ENCODE measurements around the gene EIF4G2.
"Not testable (repeated sequence)": the region's sequence is repeated elsewhere in the genome, so short reads cannot be mapped to it uniquely, and the experiment has no call there.

The EIF4G2 gene

DNA sequence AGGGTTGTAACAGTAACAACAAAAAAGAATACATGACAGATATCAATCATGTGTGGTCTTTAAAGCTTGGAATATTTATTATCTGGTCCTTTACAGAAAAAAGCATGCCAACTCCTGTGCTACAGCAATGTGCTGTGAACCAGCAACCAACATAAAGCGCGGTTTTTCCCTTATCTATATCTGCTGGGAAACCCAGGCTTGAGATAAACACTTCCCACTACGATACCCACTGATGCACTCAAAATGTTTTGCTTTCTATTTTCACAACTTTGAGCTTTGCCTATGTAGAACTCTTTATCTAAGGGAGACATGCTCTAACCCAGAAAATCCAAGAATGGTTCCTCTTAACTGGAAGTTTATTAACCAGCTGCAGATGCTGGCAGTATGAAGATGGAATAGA, 30.2 kb upstream of the EIF4G2 start:
- DNase-seq (ENCODE audit: extremely low spot score): no peak
- CTCF ChIA-PET: interaction anchor here (1.0 to 1.5 kb wide), 2 partner anchors 10 to 29 kb away, joined by 3 to 4 read pairs; no protein-coding TSS in a partner anchor
- TF ChIP-seq, protein P1, sequence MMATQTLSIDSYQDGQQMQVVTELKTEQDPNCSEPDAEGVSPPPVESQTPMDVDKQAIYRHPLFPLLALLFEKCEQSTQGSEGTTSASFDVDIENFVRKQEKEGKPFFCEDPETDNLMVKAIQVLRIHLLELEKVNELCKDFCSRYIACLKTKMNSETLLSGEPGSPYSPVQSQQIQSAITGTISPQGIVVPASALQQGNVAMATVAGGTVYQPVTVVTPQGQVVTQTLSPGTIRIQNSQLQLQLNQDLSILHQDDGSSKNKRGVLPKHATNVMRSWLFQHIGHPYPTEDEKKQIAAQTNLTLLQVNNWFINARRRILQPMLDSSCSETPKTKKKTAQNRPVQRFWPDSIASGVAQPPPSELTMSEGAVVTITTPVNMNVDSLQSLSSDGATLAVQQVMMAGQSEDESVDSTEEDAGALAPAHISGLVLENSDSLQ (IDR thresholded peaks at IDR 0.05): no peak
- TF ChIP-seq LEF1 (IDR thresholded peaks at IDR 0.05; ENCODE audit: borderline replicate concordance): no peak
- no peak for TF ChIP-seq L3MBTL2 (conservative IDR thresholded peaks at IDR 0.05)
- TF ChIP-seq ZNF384 (IDR thresholded peaks at IDR 0.05): no peak
- TF ChIP-seq ARNT (IDR thresholded peaks at IDR 0.05): no peak
- no peak for TF ChIP-seq TARDBP (IDR thresholded peaks at IDR 0.05)
- no peak for TF ChIP-seq FOXK2 (IDR thresholded peaks at IDR 0.05)
- TF ChIP-seq ELF4 (IDR thresholded peaks at IDR 0.05): no peak
- no peak for TF ChIP-seq SP1 (IDR thresholded peaks at IDR 0.05)
- no peak for TF ChIP-seq HDGF (IDR thresholded peaks at IDR 0.05; ENCODE audit: borderline replicate concordance)
- no peak for TF ChIP-seq CTBP1 (IDR thresholded peaks at IDR 0.05; ENCODE audit: borderline replicate concordance)
- TF ChIP-seq SUZ12 (IDR thresholded peaks at IDR 0.05): no peak
- POLR2A ChIA-PET: interaction anchor here (1.6 to 3.8 kb wide), 2 partner anchors 19 to 30 kb away, joined by 8 to 24 read pairs; partner anchors contain the start of genes EIF4G2 and ZBED5

DNA sequence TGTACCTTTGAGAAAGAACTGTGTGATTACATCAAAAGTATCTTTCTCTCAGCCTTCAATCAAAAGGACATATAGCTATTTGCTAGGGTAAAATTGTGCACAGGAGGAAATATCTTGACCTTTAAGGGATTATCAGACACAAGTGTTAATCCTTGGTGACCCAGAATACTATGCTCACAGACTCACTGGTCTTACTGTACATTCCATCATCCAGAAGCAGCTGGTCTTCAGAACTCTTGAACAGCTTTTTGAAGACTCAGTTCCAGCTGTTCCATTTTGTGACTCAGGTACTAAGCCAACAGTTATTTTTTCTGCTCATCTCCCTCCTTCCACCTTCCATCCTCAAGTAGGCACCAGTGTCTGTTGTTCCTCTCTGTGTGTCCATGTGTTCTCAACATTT, 29.4 kb upstream of the EIF4G2 start:
- no peak for DNase-seq (ENCODE audit: extremely low spot score)
- ChIA-PET POLR2A (interaction anchor here (3.8 kb wide), 1 partner anchor 29 kb away, joined by 24 read pairs; the partner anchor contains the start of gene EIF4G2), CTCF (interaction anchor here (1.5 kb wide), 1 partner anchor 11 kb away, joined by 4 read pairs; no protein-coding TSS in a partner anchor)
- TF ChIP-seq SP1 (IDR thresholded peaks at IDR 0.05) (no peak), FOXA1 (IDR thresholded peaks at IDR 0.05) (no peak), L3MBTL2 (conservative IDR thresholded peaks at IDR 0.05) (no peak), SUZ12 (IDR thresholded peaks at IDR 0.05) (no peak), ZNF384 (IDR thresholded peaks at IDR 0.05) (no peak)

DNA sequence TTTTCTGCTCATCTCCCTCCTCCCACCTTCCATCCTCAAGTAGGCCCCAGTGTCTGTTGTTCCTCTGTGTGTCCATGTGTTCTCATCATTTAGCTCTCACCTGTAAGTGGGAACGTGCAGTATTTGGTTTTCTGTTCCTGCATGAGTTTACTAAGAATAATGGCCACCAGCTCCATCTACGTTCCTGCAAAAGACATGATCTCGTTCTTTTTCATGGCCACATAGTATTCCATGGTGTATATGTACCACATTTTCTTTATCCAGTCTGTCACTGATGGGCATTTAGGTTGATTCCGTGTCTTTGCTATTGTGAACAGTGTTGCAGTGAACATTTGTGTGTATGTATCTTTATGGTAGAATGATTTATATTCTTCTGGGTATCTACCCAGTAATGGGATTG, 28.2 kb upstream of the EIF4G2 start:
- ChIA-PET CTCF (interaction anchor here (0.6 kb wide), 1 partner anchor 13 kb away, joined by 3 read pairs; no protein-coding TSS in a partner anchor), POLR2A (interaction anchor here (1.2 to 1.7 kb wide), 2 partner anchors 21 to 28 kb away, joined by 4 to 10 read pairs; partner anchors contain the start of genes EIF4G2 and ZBED5)
- not testable (repeated sequence) for DNase-seq (ENCODE audit: extremely low spot score)

DNA sequence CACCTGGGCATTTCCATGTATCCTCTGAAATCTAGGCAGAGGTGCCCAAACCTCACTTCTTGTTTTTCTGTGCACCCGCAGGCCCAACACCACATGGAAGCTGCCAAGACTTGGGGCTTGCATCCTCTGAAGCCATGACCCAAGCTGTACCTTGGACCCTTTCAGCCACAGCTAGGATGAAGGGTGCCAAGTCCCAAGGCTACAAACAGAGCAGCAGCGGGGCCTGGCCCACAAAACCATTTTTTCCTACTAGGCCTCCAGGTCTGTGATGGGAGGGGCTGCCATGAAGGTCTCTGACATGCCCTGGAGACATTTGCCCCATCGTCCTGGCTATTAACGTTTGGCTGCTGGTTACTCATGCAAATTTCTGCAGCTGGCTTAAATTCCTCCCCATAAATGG, 20.4 kb upstream of the EIF4G2 start:
- ChIA-PET CTCF (no interaction called here), POLR2A (interaction anchor here (0.8 kb wide), 1 partner anchor 20 kb away, joined by 3 read pairs; the partner anchor contains the start of gene EIF4G2)
- TF ChIP-seq SUZ12 (IDR thresholded peaks at IDR 0.05) (no peak), LEF1 (IDR thresholded peaks at IDR 0.05; ENCODE audit: borderline replicate concordance) (no peak), FOXM1 (IDR thresholded peaks at IDR 0.05; ENCODE audit: borderline replicate concordance) (no peak), SP1 (IDR thresholded peaks at IDR 0.05) (no peak), TARDBP (IDR thresholded peaks at IDR 0.05) (no peak)

DNA sequence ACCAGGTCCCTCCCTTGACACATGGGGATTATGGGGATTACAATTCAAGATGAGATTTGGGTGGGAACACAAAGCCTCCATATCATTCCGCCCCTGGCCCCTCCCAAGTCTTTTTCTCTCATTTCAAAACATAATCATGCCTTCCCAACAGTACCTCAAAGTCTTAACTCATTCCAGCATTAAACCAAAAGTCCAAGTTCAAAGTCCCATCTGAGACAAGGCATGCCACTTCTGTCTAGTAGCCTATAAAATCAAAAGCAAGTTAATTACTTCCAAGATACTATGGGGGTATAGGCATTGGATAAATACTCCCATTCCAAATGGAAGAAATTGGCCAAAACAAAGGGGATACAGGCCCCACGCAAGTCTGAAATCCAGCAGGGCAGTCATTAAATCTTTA, 19.7 kb upstream of the EIF4G2 start:
- no peak for DNase-seq (ENCODE audit: extremely low spot score)
- POLR2A ChIA-PET: interaction anchor here (0.8 kb wide), 1 partner anchor 20 kb away, joined by 3 read pairs; the partner anchor contains the start of gene EIF4G2
- no peak for TF ChIP-seq NFRKB (IDR thresholded peaks at IDR 0.05)
- no peak for TF ChIP-seq CTBP1 (IDR thresholded peaks at IDR 0.05; ENCODE audit: borderline replicate concordance)
- TF ChIP-seq FOXM1 (IDR thresholded peaks at IDR 0.05; ENCODE audit: borderline replicate concordance): no peak
- TF ChIP-seq SUZ12 (IDR thresholded peaks at IDR 0.05): no peak
- TF ChIP-seq BHLHE40 (IDR thresholded peaks at IDR 0.05; ENCODE audit: borderline replicate concordance): no peak
- TF ChIP-seq, protein P1 (IDR thresholded peaks at IDR 0.05): no peak
- TF ChIP-seq ARNT (IDR thresholded peaks at IDR 0.05): no peak
- TF ChIP-seq FOXK2 (IDR thresholded peaks at IDR 0.05): no peak
- TF ChIP-seq ZNF384 (IDR thresholded peaks at IDR 0.05): no peak
- no peak for TF ChIP-seq ELF4 (IDR thresholded peaks at IDR 0.05)
- TF ChIP-seq LEF1 (IDR thresholded peaks at IDR 0.05; ENCODE audit: borderline replicate concordance): no peak
- TF ChIP-seq L3MBTL2 (conservative IDR thresholded peaks at IDR 0.05): no peak
- no peak for TF ChIP-seq FOXA1 (IDR thresholded peaks at IDR 0.05)
- TF ChIP-seq TARDBP (IDR thresholded peaks at IDR 0.05): no peak
- no peak for TF ChIP-seq HDGF (IDR thresholded peaks at IDR 0.05; ENCODE audit: borderline replicate concordance)
- TF ChIP-seq SP1 (IDR thresholded peaks at IDR 0.05): no peak
- CTCF ChIA-PET: no interaction called here

More for the DNA sequence above, 20.4 kb upstream of the EIF4G2 start:
- no peak for DNase-seq (ENCODE audit: extremely low spot score)

DNA sequence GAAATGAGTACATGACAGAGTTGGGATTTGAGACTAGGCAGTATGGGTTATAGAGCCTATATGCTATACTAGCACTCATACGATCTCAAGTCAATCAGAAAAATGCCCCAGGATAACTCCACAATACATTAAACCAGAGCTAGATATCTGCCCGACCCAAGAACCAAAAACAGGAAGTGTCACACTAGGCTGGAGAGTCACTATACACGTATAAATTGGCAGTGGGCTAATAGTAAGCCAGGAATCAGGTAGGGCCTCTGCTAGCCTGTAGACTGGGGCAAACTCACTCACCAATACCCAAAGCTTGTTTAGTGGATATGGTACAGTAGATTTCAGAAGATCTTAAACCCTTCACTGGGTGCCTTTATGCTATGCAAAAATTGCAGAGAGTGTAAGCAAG, 16.2 kb upstream of the EIF4G2 start:
- no peak for DNase-seq (ENCODE audit: extremely low spot score)

More for the DNA sequence above, 16.2 kb upstream of the EIF4G2 start:
- TF ChIP-seq CTBP1 (IDR thresholded peaks at IDR 0.05; ENCODE audit: borderline replicate concordance) (no peak), SP1 (IDR thresholded peaks at IDR 0.05) (no peak), L3MBTL2 (conservative IDR thresholded peaks at IDR 0.05) (no peak), LEF1 (IDR thresholded peaks at IDR 0.05; ENCODE audit: borderline replicate concordance) (no peak), ELF4 (IDR thresholded peaks at IDR 0.05) (no peak), SUZ12 (IDR thresholded peaks at IDR 0.05) (no peak), FOXM1 (IDR thresholded peaks at IDR 0.05; ENCODE audit: borderline replicate concordance) (no peak), FOXK2 (IDR thresholded peaks at IDR 0.05) (no peak), NFRKB (IDR thresholded peaks at IDR 0.05) (no peak), ARNT (IDR thresholded peaks at IDR 0.05) (no peak), ZNF384 (IDR thresholded peaks at IDR 0.05) (no peak), HDGF (IDR thresholded peaks at IDR 0.05; ENCODE audit: borderline replicate concordance) (no peak)
- TF ChIP-seq, protein P1 (IDR thresholded peaks at IDR 0.05): no peak
- POLR2A ChIA-PET: interaction anchor here (1.7 kb wide), 1 partner anchor 16 kb away, joined by 6 read pairs; the partner anchor contains the start of gene EIF4G2
- CTCF ChIA-PET: no interaction called here

Data from HEK293T (cell line).